BJ (cell line): ENCODE data around the gene MPP3. TPM values are rescaled to one million over a fixed set of nuclear protein-coding genes. Genes with fewer than 3 reads are reported as not detected.
"Not testable (repeated sequence)": the region's sequence is repeated elsewhere in the genome, so short reads cannot be mapped to it uniquely, and the experiment has no call there.

Experiments used
- CTCF ChIA-PET: fragments of 350-600 bp; formaldehyde crosslinking; extraction: SDS; loops from one replicate; lab custom pipeline; 2021; ENCODE audit warnings: antibody characterized with exemption, inconsistent platforms; lab: Yijun Ruan, JAX
- POLR2A ChIA-PET: fragments of 300-600 bp; sonication (Branson Sonifier 250); formaldehyde crosslinking; extraction: SDS; loops from one replicate; lab custom pipeline; 2021; ENCODE audit warnings: antibody characterized with exemption; lab: Charles Lee
- DNase-seq: peaks from one replicate; pipeline ENCODE4 v3.0.0-alpha.2; 2011; ENCODE audit warnings: low read depth
- H3K27me3 ChIP-seq: 2 replicates; pipeline ENCODE4 v1.6.0; 2011; ENCODE audit warnings: low read length; ENCODE audit not compliant: control insufficient read depth, insufficient read depth
- H3K36me3 ChIP-seq: 2 replicates; pipeline ENCODE4 v1.5.1; 2011; ENCODE audit warnings: low read length; ENCODE audit not compliant: control insufficient read depth, insufficient read depth
- H3K4me3 ChIP-seq: 2 replicates; pipeline ENCODE4 v1.5.1; 2011; ENCODE audit warnings: low read depth, mild to moderate bottlenecking, control low read depth, low read length
- polyA plus RNA-seq: library from polyadenylated mRNA; depleted of rRNA; stranded (reverse); fragments of >200 nt; gene quantifications from 2 replicates; pipeline ENCODE4 v1.2.3, GENCODE V29; 2011
- TF ChIP-seq, protein P1 (sequence below): IDR thresholded peaks from 2 replicates; pipeline ENCODE4 v1.5.1; 2011; ENCODE audit warnings: low read depth, mild to moderate bottlenecking, control low read depth, inconsistent platforms, low read length, moderate library complexity; ENCODE audit not compliant: insufficient read depth

The MPP3 gene
- polyA plus RNA-seq, 1 experiment, result 7.9 TPM

DNA sequence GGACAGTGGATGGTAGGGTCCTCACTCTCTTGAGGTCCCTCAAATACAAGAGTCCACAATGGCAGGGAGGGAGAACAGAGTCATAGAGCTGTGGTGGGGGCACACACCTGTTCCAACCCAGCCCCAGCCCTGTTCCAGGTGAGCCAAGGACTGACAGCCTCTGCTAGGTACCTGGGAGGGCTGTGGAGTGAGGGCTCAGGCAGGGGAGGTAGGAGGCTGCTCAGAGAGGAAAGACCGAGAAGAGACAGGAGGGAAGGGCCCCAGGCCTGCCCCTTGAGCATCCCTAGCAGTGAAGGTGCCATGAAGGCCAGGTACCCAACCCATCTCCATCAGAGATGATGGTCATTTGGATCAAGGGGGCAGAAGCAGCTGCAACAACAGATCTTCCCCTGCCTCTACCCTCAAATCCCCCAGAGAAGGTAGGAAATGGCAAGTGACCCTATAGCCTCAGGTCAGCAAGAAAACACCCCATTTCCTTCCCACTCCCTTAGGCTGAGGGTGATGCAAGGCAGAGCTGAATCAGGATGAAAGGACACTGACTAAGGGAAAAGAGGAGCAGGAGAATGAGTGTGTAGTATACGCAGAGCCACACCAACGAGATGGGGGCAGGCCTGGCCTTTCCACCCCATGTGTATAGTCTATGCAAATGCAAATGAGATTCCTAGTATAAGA, 42.7 kb upstream of the MPP3 start:
- TF ChIP-seq, protein P1, sequence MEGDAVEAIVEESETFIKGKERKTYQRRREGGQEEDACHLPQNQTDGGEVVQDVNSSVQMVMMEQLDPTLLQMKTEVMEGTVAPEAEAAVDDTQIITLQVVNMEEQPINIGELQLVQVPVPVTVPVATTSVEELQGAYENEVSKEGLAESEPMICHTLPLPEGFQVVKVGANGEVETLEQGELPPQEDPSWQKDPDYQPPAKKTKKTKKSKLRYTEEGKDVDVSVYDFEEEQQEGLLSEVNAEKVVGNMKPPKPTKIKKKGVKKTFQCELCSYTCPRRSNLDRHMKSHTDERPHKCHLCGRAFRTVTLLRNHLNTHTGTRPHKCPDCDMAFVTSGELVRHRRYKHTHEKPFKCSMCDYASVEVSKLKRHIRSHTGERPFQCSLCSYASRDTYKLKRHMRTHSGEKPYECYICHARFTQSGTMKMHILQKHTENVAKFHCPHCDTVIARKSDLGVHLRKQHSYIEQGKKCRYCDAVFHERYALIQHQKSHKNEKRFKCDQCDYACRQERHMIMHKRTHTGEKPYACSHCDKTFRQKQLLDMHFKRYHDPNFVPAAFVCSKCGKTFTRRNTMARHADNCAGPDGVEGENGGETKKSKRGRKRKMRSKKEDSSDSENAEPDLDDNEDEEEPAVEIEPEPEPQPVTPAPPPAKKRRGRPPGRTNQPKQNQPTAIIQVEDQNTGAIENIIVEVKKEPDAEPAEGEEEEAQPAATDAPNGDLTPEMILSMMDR, result no peak
- no peak overlapping the region for H3K4me3 ChIP-seq
- no peak for DNase-seq
- H3K36me3 ChIP-seq, result no peaks in the 10 kb centered on the region
- H3K27me3 ChIP-seq, result peaks cover 4% of the 10 kb centered on the region
- CTCF ChIA-PET, result interaction anchor here (1.2 to 6.1 kb wide), 3 partner anchors 29 to 293 kb away, joined by 3 to 57 read pairs (median 4); no protein-coding TSS in a partner anchor
- POLR2A ChIA-PET, result no interaction called here

DNA sequence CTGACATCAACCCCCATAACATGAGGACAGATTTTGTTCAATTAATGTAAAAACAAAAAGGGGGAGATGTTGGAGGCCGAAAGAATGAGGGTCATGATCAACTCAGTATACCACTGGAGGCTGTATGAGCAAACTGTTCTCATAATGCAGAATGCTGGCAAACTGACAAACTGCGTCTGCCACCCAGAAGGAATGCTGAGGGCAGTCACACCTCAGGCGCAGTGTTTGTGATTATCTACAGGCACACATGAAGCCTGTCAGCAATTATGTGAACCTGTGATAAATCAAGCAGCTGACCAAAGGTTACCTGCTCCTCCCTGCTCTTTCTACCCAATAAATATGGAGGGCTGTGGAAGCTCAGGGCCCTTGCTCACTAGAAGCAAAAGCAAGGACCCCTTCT, 41.3 kb upstream of the MPP3 start:
- POLR2A ChIA-PET, result no interaction called here
- Histone ChIP-seq H3K36me3 (no peaks in the 10 kb centered on the region), H3K27me3 (peaks cover 9% of the 10 kb centered on the region), H3K4me3 (no peak overlapping the region)
- no peak for DNase-seq
- CTCF ChIA-PET, result no interaction called here
- TF ChIP-seq, protein P1, result no peak

DNA sequence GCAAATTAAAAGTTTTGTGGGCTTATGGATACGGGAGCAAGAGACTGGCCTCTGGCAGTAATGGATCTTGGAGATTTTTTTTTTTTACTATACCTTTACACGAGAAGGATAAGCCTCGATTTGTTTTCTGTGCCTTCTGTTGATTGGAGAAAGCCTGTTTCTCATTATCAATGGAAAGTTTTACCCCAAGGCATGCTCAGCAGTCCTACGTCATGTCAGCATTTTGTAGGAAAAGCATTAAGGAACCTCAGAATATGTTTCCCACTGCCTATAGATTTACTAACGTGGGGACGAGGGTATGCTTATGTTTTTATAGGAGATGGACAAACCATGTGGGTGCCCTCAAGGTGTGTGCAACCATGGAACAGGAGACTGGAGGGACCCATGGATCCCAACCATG, 40.9 kb upstream of the MPP3 start:
- Histone ChIP-seq H3K4me3 (no peak overlapping the region), H3K36me3 (no peaks in the 10 kb centered on the region), H3K27me3 (peaks cover 9% of the 10 kb centered on the region)
- TF ChIP-seq, protein P1, result no peak
- ChIA-PET CTCF (no interaction called here), POLR2A (no interaction called here)
- DNase-seq, result no peak

DNA sequence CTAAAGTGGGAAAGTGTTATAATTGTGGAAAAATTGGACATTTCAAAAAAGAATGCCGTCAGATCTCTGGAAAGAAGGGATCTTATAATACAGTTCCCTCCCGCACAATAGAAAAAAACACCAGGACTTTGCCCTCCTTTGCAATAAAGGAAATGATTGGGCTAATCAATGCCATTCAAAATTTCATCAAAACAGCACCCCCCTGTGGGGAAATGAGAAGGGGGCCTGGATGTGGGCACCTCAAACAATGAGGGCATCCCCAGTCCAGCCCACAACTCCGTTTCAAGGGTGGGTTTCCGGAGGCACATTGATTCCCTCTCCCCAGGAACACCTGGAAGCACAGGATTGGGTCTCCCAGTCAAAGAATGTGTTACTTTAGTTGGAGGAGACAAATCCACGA, 40.1 kb upstream of the MPP3 start:
- POLR2A ChIA-PET, result no interaction called here
- H3K4me3 ChIP-seq, result no peak overlapping the region
- peaks cover 9% of the 10 kb centered on the region for H3K27me3 ChIP-seq
- CTCF ChIA-PET, result no interaction called here
- TF ChIP-seq, protein P1, result peak; percentile 7; the same call in 1 of the 2 replicates
- no peaks in the 10 kb centered on the region for H3K36me3 ChIP-seq
- DNase-seq, result no peak

DNA sequence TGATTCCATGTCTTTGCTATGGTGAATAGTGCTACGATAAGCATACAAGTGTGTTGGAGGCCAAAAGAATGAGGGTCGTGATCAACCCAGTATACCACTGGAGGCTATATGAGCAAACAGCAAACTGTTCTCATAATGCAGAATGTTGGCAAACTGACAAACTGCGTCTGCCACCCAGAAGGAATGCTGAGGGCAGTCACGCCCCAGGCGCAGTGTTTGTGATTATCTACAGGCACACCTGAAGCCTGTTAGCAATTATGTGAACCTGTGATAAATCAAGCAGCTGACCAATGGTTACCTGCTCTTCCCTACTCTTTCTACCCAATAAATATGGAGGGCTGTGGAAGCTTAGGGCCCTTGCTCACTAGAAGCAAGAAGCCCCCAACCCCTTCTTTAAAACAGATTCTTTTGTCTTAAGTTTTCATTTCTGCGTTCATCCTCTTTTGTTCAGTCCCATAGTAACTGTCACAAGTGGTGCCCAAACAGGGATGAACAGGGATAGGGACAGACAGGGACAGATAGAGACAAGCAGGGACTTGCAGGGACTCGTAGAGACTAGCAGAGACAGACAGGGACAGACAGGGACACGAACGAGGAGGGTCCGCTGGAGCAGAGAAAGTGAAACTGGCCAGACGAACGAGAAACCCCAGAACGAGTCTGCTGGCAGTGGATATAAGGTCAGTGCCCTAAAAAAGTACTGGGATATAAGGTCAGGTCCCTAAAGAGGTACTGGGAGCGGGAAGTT, 39.2 kb upstream of the MPP3 start:
- POLR2A ChIA-PET, result no interaction called here
- no peak for DNase-seq
- TF ChIP-seq, protein P1, result no peak
- H3K27me3 ChIP-seq, result peaks cover 9% of the 10 kb centered on the region
- H3K4me3 ChIP-seq, result no peak overlapping the region
- CTCF ChIA-PET, result no interaction called here
- no peaks in the 10 kb centered on the region for H3K36me3 ChIP-seq

DNA sequence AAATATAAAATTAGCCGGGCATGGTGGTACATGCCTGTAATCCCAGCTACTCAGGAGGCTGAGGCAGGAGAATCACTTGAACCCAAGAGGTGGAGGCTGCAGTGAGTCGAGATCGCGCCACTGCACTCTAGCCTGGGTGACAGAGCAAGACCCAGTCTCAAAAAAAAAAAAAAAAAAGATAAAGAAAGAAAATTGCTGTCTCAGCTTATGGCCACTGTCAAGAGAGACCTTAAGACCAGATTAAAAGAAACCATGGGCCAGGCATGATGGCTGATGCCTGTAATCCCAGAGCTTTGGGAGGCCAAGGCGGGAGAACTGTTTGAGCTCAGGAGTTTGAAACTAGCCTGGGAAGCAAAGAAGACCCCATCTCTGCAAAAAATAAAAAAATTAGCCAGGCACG, 36.1 kb upstream of the MPP3 start:
- CTCF ChIA-PET, result interaction anchor here (0.9 to 2.0 kb wide), 3 partner anchors 9 to 75 kb away, joined by 4 to 23 read pairs (median 4); no protein-coding TSS in a partner anchor
- H3K4me3 ChIP-seq, DNase-seq, H3K27me3 ChIP-seq, POLR2A ChIA-PET, H3K36me3 ChIP-seq: not testable (repeated sequence)
